Thyroid gland (tissue), 4 donors: ENCODE data around the gene RETREG3. TPM values are rescaled to one million over a fixed set of nuclear protein-coding genes. Genes with fewer than 3 reads are reported as not detected.
A peak's percentile ranks its signal among the peaks of the same experiment; 100 is the strongest.

Source experiments
- DNase-seq, 2 donors: peaks; one replicate each; pipeline ENCODE4 v3.0.0-alpha.2; 2019
- H3K27ac ChIP-seq, 3 donors: fragments of 200-600 bp; sonication (generic); 1 replicate in 2 of 3; 2 replicates in 1 of 3; pipeline ENCODE4 v1.5.1; 2016 to 2019; ENCODE audit warnings: mild to moderate bottlenecking in 1 of 3, moderate library complexity in 1 of 3
- H3K27me3 ChIP-seq: fragments of 200-600 bp; sonication (generic); one replicate; pipeline ENCODE4 v1.5.1; 2019
- H3K36me3 ChIP-seq, 2 donors: fragments of 200-600 bp; sonication (generic); one replicate each; pipeline ENCODE4 v1.5.1; 2016 to 2019
- H3K4me1 ChIP-seq, 2 donors: fragments of 200-600 bp; sonication (generic); one replicate each; pipeline ENCODE4 v1.5.1; 2017 to 2019
- H3K4me3 ChIP-seq, 3 donors: fragments of 200-600 bp; sonication (generic); replicated peaks in 1 of 3; 1 replicate in 2 of 3; 2 replicates in 1 of 3; pipeline ENCODE4 v1.5.1; 2016; ENCODE audit warnings: mild to moderate bottlenecking in 1 of 3
- H3K9me3 ChIP-seq: fragments of 200-600 bp; sonication (generic); one replicate; pipeline ENCODE4 v1.5.1; 2017
- POLR2A ChIP-seq, 2 donors: fragments of 450-650 bp; IDR thresholded peaks; one replicate each; pipeline ENCODE4 v1.6.1; 2017; ENCODE audit warnings: antibody characterized with exemption in 2 of 2, mild to moderate bottlenecking in 2 of 2, moderate library complexity in 1 of 2
- WGBS, 2 donors: methylation state at CpG; one replicate each; pipeline ENCODE4 v1.1.5; 2017; 5-methylcytosine and 5-hydroxymethylcytosine counted together
- intact Hi-C: fragments of 100-400 bp; cut with DNase I; formaldehyde crosslinking; loops from one replicate; pipeline ENCODE4 v1.15.1; 2023
- total RNA-seq, 4 donors: library from RNA; depleted of rRNA; stranded (reverse); fragments of >200 nt; gene quantifications; one replicate each; pipeline ENCODE4 v1.2.3, GENCODE V29; 2016
- TF ChIP-seq, protein P1 (sequence below), 6 experiments: fragments of 200-600 bp in 3 of 6; fragments of 450-650 bp in 3 of 6; sonication (generic) in 3 of 6; IDR thresholded peaks; one replicate each; pipeline ENCODE4 v1.5.1; 2016 to 2019; ENCODE audit warnings: antibody characterized with exemption in 6 of 6, mild to moderate bottlenecking in 2 of 6, inconsistent platforms in 1 of 6, moderate library complexity in 1 of 6

The RETREG3 gene
- total RNA-seq, 4 donors from 2014 or later: 61.9 to 74.4 (median 72.1) TPM

DNA sequence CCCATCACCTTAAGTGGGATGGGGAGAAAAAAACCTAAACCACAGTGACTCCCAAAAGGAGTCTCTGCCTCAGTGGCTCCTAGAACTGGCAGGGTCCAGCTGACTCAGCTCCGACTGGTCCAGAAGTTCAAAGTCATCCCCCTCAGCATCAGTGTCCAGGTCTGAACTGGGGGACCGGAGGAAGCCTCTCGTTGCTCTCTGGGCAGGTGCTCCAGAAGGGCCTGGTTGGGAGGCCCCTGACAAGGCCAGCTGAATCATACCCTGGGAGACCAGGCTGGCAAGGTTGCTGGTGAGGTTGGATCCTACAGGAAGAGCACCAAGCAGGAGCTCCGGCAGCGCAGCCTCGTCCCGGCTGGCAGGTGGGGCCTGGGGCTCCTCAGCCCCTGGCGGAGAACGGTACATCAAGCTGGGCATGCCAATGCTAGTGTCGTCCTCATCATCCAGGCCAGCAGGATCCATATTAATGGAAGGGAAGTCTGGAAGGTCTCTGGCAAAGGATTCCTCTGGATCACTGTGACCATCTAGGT is 27.4 kb downstream of the RETREG3 start:
- H3K9me3 ChIP-seq: no peaks in the 10 kb centered on the region
- H3K27me3 ChIP-seq: no peaks in the 10 kb centered on the region
- peaks cover 53 to 64% of the 10 kb centered on the region in 2 donors for H3K36me3 ChIP-seq
- H3K4me3 ChIP-seq: no peak overlapping the region
- H3K27ac ChIP-seq: no peak overlapping the region
- intact Hi-C loops: no loop called here
- H3K4me1 ChIP-seq: peaks cover 9 to 12% of the 10 kb centered on the region in 2 donors
- no peak for DNase-seq
- 83 to 98% methylated on average over 4 to 7 of the region's 10 CpGs for WGBS, 2 donors
- no peak for TF ChIP-seq POLR2A (IDR thresholded peaks at IDR 0.05)
- TF ChIP-seq, protein P1, sequence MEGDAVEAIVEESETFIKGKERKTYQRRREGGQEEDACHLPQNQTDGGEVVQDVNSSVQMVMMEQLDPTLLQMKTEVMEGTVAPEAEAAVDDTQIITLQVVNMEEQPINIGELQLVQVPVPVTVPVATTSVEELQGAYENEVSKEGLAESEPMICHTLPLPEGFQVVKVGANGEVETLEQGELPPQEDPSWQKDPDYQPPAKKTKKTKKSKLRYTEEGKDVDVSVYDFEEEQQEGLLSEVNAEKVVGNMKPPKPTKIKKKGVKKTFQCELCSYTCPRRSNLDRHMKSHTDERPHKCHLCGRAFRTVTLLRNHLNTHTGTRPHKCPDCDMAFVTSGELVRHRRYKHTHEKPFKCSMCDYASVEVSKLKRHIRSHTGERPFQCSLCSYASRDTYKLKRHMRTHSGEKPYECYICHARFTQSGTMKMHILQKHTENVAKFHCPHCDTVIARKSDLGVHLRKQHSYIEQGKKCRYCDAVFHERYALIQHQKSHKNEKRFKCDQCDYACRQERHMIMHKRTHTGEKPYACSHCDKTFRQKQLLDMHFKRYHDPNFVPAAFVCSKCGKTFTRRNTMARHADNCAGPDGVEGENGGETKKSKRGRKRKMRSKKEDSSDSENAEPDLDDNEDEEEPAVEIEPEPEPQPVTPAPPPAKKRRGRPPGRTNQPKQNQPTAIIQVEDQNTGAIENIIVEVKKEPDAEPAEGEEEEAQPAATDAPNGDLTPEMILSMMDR (IDR thresholded peaks at IDR 0.05): no peak

DNA sequence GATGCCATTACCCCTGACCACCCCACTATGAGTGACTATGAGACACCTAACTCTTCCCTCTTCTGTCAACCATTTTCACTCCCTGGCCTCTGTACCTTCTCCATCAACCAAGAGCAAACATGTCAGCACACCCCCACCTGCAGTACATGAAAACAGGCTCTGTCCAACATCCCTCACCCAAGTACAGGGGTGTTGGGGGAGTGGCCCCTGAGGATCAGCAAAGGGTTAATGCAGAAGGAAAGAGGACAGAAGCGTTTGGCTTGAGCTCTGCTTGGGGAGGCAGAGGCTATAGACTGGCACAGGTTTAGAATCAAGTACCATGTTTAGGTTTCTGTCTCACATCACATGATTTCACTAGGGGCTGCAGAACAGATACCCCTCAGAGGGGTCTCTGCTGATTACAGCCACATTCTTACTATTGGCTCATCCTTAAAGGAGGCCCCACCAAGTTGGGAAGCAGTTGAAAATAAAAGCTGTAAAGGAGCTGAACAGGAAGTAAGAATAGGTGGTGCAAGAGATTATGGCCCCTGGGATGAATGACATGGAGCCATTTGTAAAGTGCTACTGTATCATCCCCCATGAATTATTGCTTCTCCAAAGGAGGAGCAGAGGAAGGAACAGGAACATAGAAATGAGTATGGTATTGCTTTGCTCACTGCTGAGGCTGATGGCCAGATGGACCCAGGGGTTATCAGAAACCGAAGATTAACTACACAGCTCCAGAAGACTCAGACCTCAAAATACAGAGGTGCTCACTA is 29.2 kb downstream of the RETREG3 start:
- DNase-seq: no peak
- no peaks in the 10 kb centered on the region for H3K27me3 ChIP-seq
- peaks cover 43 to 47% of the 10 kb centered on the region in 2 donors for H3K36me3 ChIP-seq
- 53 to 58% methylated on average over 2 of the region's 2 CpGs for WGBS, 2 donors
- intact Hi-C loops: loop anchor here (5.0 to 10.0 kb wide), 2 partner anchors 97 to 185 kb away; partner anchors contain the start of genes PLEKHH3 and RAMP2
- H3K4me3 ChIP-seq: no peak overlapping the region
- no peak overlapping the region for H3K27ac ChIP-seq
- peaks cover 10 to 13% of the 10 kb centered on the region in 2 donors for H3K4me1 ChIP-seq
- no peak for TF ChIP-seq POLR2A (IDR thresholded peaks at IDR 0.05)
- TF ChIP-seq, protein P1 (IDR thresholded peaks at IDR 0.05): no peak
- no peaks in the 10 kb centered on the region for H3K9me3 ChIP-seq

- peak overlapping the region; percentile 51 to 86 (median 86) for H3K27ac ChIP-seq
- TF ChIP-seq POLR2A (IDR thresholded peaks at IDR 0.05): no peak
- TF ChIP-seq, protein P1 (IDR thresholded peaks at IDR 0.05): peak in 5 of 6 experiments; percentile 39 to 78 (median 66)
- DNase-seq: peak; percentile 76 to 78
- H3K36me3 ChIP-seq: peaks cover 39 to 41% of the 10 kb centered on the region in 2 donors
- 0 to 1% methylated on average over 19 to 20 of the region's 20 CpGs for WGBS, 2 donors
- H3K9me3 ChIP-seq: no peaks in the 10 kb centered on the region
- peak overlapping the region; percentile 25 to 49 (median 34) for H3K4me3 ChIP-seq
- no peaks in the 10 kb centered on the region for H3K27me3 ChIP-seq
- peaks cover 10 to 13% of the 10 kb centered on the region in 2 donors for H3K4me1 ChIP-seq
- intact Hi-C loops: loop anchor here (5.0 to 10.0 kb wide), 2 partner anchors 99 to 186 kb away; partner anchors contain the start of genes PLEKHH3 and RAMP2
Measured at GRCh38 chr17:42578282-42578869, 30.8 kb downstream of the RETREG3 start.

GRCh38 chr17:42577532-42578281 is 31.5 kb downstream of the RETREG3 start, which contains the start of gene PSMC3IP:
Gene PSMC3IP (minus strand): TSS chr17:42577729. CDS start chr17:42577686, 43 bp downstream.
- peak in 1 of 2 donors; percentile 88 for TF ChIP-seq POLR2A (IDR thresholded peaks at IDR 0.05)
- TF ChIP-seq, protein P1 (IDR thresholded peaks at IDR 0.05): peak in 2 of 6 experiments; percentile 31 to 45
- Histone ChIP-seq H3K27me3 (no peaks in the 10 kb centered on the region), H3K4me1 (peaks cover 10 to 13% of the 10 kb centered on the region in 2 donors), H3K36me3 (peaks cover 39 to 41% of the 10 kb centered on the region in 2 donors), H3K4me3 (peak within 1 kb of the TSS; percentile 25 to 49 (median 34)), H3K9me3 (no peaks in the 10 kb centered on the region), H3K27ac (peak within 1 kb of the TSS; percentile 51 to 86 (median 86))
- peak; percentile 95 to 96 for DNase-seq
- WGBS, 2 donors: 0% methylated on average over 18 to 29 of the region's 52 CpGs
- intact Hi-C loops: loop anchor here (5.0 to 10.0 kb wide), 2 partner anchors 100 to 187 kb away; partner anchors contain the start of genes PLEKHH3 and RAMP2
